HG03457 (cell line): ENCODE data around the gene CES4A.

Experiments used
- ATAC-seq: cut with Tn5 transposase; IDR thresholded peaks from one replicate; pipeline ENCODE4 v1.9.1; 2021; ENCODE audit warnings: moderate number of reproducible peaks; ENCODE audit not compliant: unreplicated experiment

Gene CES4A

GRCh38 chr16:67017810-67018488 lies 29.6 kb downstream of the CES4A start:
- ATAC-seq = peak; percentile 86

- no peak for ATAC-seq
Observed at GRCh38 chr16:67019171-67019570, 30.8 kb downstream of the CES4A start.

- no peak for ATAC-seq
Observed at GRCh38 chr16:67021321-67021720, 32.9 kb downstream of the CES4A start.

- ATAC-seq = no peak
Observed at GRCh38 chr16:67022531-67023214, 34.3 kb downstream of the CES4A start.

- ATAC-seq = no peak
Observed at GRCh38 chr16:67023689-67024088, 35.3 kb downstream of the CES4A start.

GRCh38 chr16:67024384-67025209 lies 36.2 kb downstream of the CES4A start:
- no peak for ATAC-seq

GRCh38 chr16:67025210-67025550 lies 36.8 kb downstream of the CES4A start:
- ATAC-seq = no peak

GRCh38 chr16:67026570-67026969 lies 38.2 kb downstream of the CES4A start:
- no peak for ATAC-seq

- ATAC-seq = no peak
Observed at GRCh38 chr16:67027046-67027445, 38.7 kb downstream of the CES4A start.

- ATAC-seq = no peak
Observed at GRCh38 chr16:67028167-67028695, 39.8 kb downstream of the CES4A start.

GRCh38 chr16:67028696-67029253 lies 40.4 kb downstream of the CES4A start, which contains the start of gene CBFB:
TSS of gene CBFB (plus strand) at chr16:67029149. CDS start at chr16:67029408, 259 bp downstream.
- ATAC-seq = no peak

- no peak for ATAC-seq
Observed at GRCh38 chr16:67029254-67030096, 41.1 kb downstream of the CES4A start.

GRCh38 chr16:67030221-67030962 lies 42.0 kb downstream of the CES4A start:
- no peak for ATAC-seq

GRCh38 chr16:67034487-67034886 lies 46.1 kb downstream of the CES4A start:
- ATAC-seq = no peak

GRCh38 chr16:67035364-67035763 lies 47.0 kb downstream of the CES4A start:
- ATAC-seq = no peak

- no peak for ATAC-seq
Observed at GRCh38 chr16:67036323-67036741, 47.9 kb downstream of the CES4A start.

- ATAC-seq = no peak
Observed at GRCh38 chr16:67039260-67040020, 51.1 kb downstream of the CES4A start.

GRCh38 chr16:67040166-67040565 lies 51.8 kb downstream of the CES4A start:
- ATAC-seq = no peak

- no peak for ATAC-seq
Observed at GRCh38 chr16:67040906-67041305, 52.5 kb downstream of the CES4A start.
